ENCODE measurements around the gene SLC19A1.

SLC19A1 gene

GRCh38 chr21:45542242-45542666, at the start of gene SLC19A1:
Gene SLC19A1, minus strand, starts transcription at chr21:45542440. Its CDS starts 4,481 bp downstream, at chr21:45537959.
- peak; percentile 49 to 71 (median 58) for DNase-seq (ENCODE audit: low read depth in 2 of 3, low spot score in 1 of 3)

- no peak for DNase-seq (ENCODE audit: low read depth in 2 of 3, low spot score in 1 of 3)
These were observed 49.5 kb upstream of the SLC19A1 start for GRCh38 chr21:45591619-45592207.

- peak; percentile 32 to 47 (median 39) for DNase-seq (ENCODE audit: low read depth in 2 of 3, low spot score in 1 of 3)
These were observed 48.7 kb upstream of the SLC19A1 start for GRCh38 chr21:45590726-45591618.

GRCh38 chr21:45590246-45590725, 48.0 kb upstream of the SLC19A1 start:
- DNase-seq (ENCODE audit: low read depth in 2 of 3, low spot score in 1 of 3), result peak; percentile 61 to 67 (median 63)

GRCh38 chr21:45589686-45590245, 47.5 kb upstream of the SLC19A1 start:
- DNase-seq (ENCODE audit: low read depth in 2 of 3, low spot score in 1 of 3), result no peak

GRCh38 chr21:45588871-45589491, 46.7 kb upstream of the SLC19A1 start:
- DNase-seq (ENCODE audit: low read depth in 2 of 3, low spot score in 1 of 3), result no peak

GRCh38 chr21:45588086-45588825, 46.0 kb upstream of the SLC19A1 start:
- DNase-seq (ENCODE audit: low read depth in 2 of 3, low spot score in 1 of 3), result no peak

GRCh38 chr21:45586289-45586858, 44.1 kb upstream of the SLC19A1 start:
- DNase-seq (ENCODE audit: low read depth in 2 of 3, low spot score in 1 of 3), result no peak

GRCh38 chr21:45584786-45585185, 42.5 kb upstream of the SLC19A1 start:
- DNase-seq (ENCODE audit: low read depth in 2 of 3, low spot score in 1 of 3), result no peak

GRCh38 chr21:45583831-45584509, 41.7 kb upstream of the SLC19A1 start:
- DNase-seq (ENCODE audit: low read depth in 2 of 3, low spot score in 1 of 3), result no peak

GRCh38 chr21:45582128-45582527, 39.9 kb upstream of the SLC19A1 start:
- no peak for DNase-seq (ENCODE audit: low read depth in 2 of 3, low spot score in 1 of 3)

GRCh38 chr21:45581322-45581712, 39.1 kb upstream of the SLC19A1 start:
- DNase-seq (ENCODE audit: low read depth in 2 of 3, low spot score in 1 of 3), result no peak

- DNase-seq (ENCODE audit: low read depth in 2 of 3, low spot score in 1 of 3), result no peak
These were observed 38.5 kb upstream of the SLC19A1 start for GRCh38 chr21:45580576-45581321.

GRCh38 chr21:45580181-45580575, 37.9 kb upstream of the SLC19A1 start:
- DNase-seq (ENCODE audit: low read depth in 2 of 3, low spot score in 1 of 3), result no peak

- no peak for DNase-seq (ENCODE audit: low read depth in 2 of 3, low spot score in 1 of 3)
These were observed 37.3 kb upstream of the SLC19A1 start for GRCh38 chr21:45579383-45580180.

GRCh38 chr21:45578811-45579381, 36.7 kb upstream of the SLC19A1 start:
- no peak for DNase-seq (ENCODE audit: low read depth in 2 of 3, low spot score in 1 of 3)

GRCh38 chr21:45578176-45578801, 36.0 kb upstream of the SLC19A1 start:
- no peak for DNase-seq (ENCODE audit: low read depth in 2 of 3, low spot score in 1 of 3)

- DNase-seq (ENCODE audit: low read depth in 2 of 3, low spot score in 1 of 3), result no peak
These were observed 35.5 kb upstream of the SLC19A1 start for GRCh38 chr21:45577801-45578175.
